K562 (cell line): ENCODE measurements around the gene TMEM117. TPM values are rescaled to one million over a fixed set of nuclear protein-coding genes. Genes with fewer than 3 reads are reported as not detected.

Source experiments
- ATAC-seq: fragments of 200-7000 bp; cut with Tn5 transposase; 3 replicates; pipeline ENCODE4 v1.9.1; 2020; ENCODE audit warnings: moderate library complexity
- BruUV-seq: library from RNA; stranded (reverse); fragments of 400-500 nt; replicated peaks from 2 replicates; lab custom pipeline; 2021; lab: Mats Ljungman, UMichigan
- CTCF ChIA-PET: fragments of 300-600 bp; formaldehyde crosslinking; extraction: SDS; loops from one replicate; lab custom pipeline; 2021; ENCODE audit warnings: low intra/inter-chr PET ratio; lab: Yijun Ruan, JAX
- POLR2A ChIA-PET: fragments of 300-600, 350-650 bp; sonication (Branson Sonifier 250); formaldehyde crosslinking; extraction: SDS; loops from one replicate; lab custom pipeline; 2021; ENCODE audit warnings: antibody characterized with exemption, inconsistent platforms; lab: Yijun Ruan, JAX
- DNase-seq, 4 experiments: peaks; one replicate each; pipeline versions ENCODE4 v3.0.0 to v3.0.0-alpha.2; 2011 to 2018; ENCODE audit warnings: low spot score in 3 of 4, mixed read lengths in 3 of 4; ENCODE audit errors: extremely low read depth in 1 of 4
- FAIRE-seq: peaks from 2 replicates; lab custom pipeline; 2011; peaks lifted over from hg19 to GRCh38; lab: Jason Lieb, UNC
- H2AFZ ChIP-seq: 2 replicates; pipeline ENCODE4 v1.6.0; 2011; ENCODE audit warnings: low read depth, low read length, control low read depth, inconsistent platforms
- H3K27ac ChIP-seq: fragments of 200-600 bp; 3 replicates; pipeline ENCODE4 v1.8.0; 2011; ENCODE audit warnings: low read depth, mild to moderate bottlenecking, control low read depth, inconsistent platforms, low read length, moderate library complexity, mixed read lengths; ENCODE audit errors: extremely low read depth
- H3K27me3 ChIP-seq, 2 experiments: fragments of 300-600 bp in 1 of 2; 2 replicates in 1 of 2; 3 replicates in 1 of 2; pipeline versions ENCODE4 v1.6.0 to v1.8.0; 2011; ENCODE audit warnings: inconsistent platforms in 2 of 2, low read length in 2 of 2, mild to moderate bottlenecking in 1 of 2, mixed read lengths in 1 of 2, moderate library complexity in 1 of 2; ENCODE audit not compliant: control insufficient read depth in 2 of 2, insufficient read depth in 2 of 2
- H3K36me3 ChIP-seq: fragments of 300-600 bp; 3 replicates; pipeline ENCODE4 v1.8.0; 2011; ENCODE audit warnings: mild to moderate bottlenecking, low read length, inconsistent platforms; ENCODE audit not compliant: control insufficient read depth, insufficient read depth
- H3K4me1 ChIP-seq, 2 experiments: fragments of 200-600 bp in 1 of 2; replicated peaks in 1 of 2; 2 replicates in 1 of 2; 3 replicates in 1 of 2; pipeline versions ENCODE4 v1.5.1 to v1.8.0; 2011; ENCODE audit warnings: inconsistent platforms in 2 of 2, low read length in 2 of 2, mild to moderate bottlenecking in 1 of 2, mixed read lengths in 1 of 2, moderate library complexity in 1 of 2; ENCODE audit not compliant: control insufficient read depth in 2 of 2, insufficient read depth in 2 of 2
- H3K4me2 ChIP-seq: 2 replicates; pipeline ENCODE4 v1.6.1; 2011; ENCODE audit warnings: low read length, control low read depth, inconsistent platforms, mixed read lengths; ENCODE audit not compliant: insufficient read depth
- H3K4me3 ChIP-seq: fragments of 200-600 bp; sonication (generic), shearing (Covaris generic); 2 replicates; pipeline ENCODE4 v1.5.1; 2016; ENCODE audit warnings: control low read depth, inconsistent platforms
- H3K79me2 ChIP-seq: fragments of 200-600 bp; 3 replicates; pipeline ENCODE4 v1.8.0; 2011; ENCODE audit warnings: low read length, inconsistent platforms; ENCODE audit not compliant: control insufficient read depth, insufficient read depth
- H3K9ac ChIP-seq, 2 experiments: 2 replicates each; pipeline versions ENCODE4 v1.6.0 to v1.6.1; 2011; ENCODE audit warnings: low read depth in 2 of 2, low read length in 2 of 2, control low read depth in 1 of 2, inconsistent platforms in 1 of 2, mild to moderate bottlenecking in 1 of 2, mixed read lengths in 1 of 2; ENCODE audit not compliant: insufficient read depth in 1 of 2
- H3K9me1 ChIP-seq: one replicate; pipeline ENCODE4 v1.6.0; 2011; ENCODE audit warnings: inconsistent platforms, mild to moderate bottlenecking, low read length, moderate library complexity; ENCODE audit not compliant: control insufficient read depth, insufficient read depth
- H3K9me3 ChIP-seq: replicated peaks from 2 replicates; pipeline ENCODE4 v1.5.1; 2011; ENCODE audit warnings: low read depth, low read length, inconsistent platforms; ENCODE audit not compliant: control insufficient read depth, insufficient read depth
- H4K20me1 ChIP-seq: replicated peaks from 2 replicates; pipeline ENCODE4 v1.6.1; 2011; ENCODE audit warnings: low read length, inconsistent platforms, mixed read lengths; ENCODE audit not compliant: control insufficient read depth, insufficient read depth
- ERF ChIP-seq: fragments of 450-650 bp; formaldehyde crosslinking; IDR thresholded peaks from 2 replicates; pipeline ENCODE4 v1.4.0; 2020; ENCODE audit warnings: mild to moderate bottlenecking, mixed read lengths
- PCBP1 ChIP-seq: fragments of 200-400 bp; formaldehyde crosslinking; IDR thresholded peaks from 2 replicates; pipeline ENCODE4 v1.6.1; 2018; ENCODE audit warnings: mild to moderate bottlenecking, low read depth, low read length; ENCODE audit not compliant: poor library complexity, severe bottlenecking
- RBM17 ChIP-seq: fragments of 200-400 bp; formaldehyde crosslinking; IDR thresholded peaks from 2 replicates; pipeline ENCODE4 v1.6.1; 2017; ENCODE audit warnings: low read depth, mild to moderate bottlenecking, low read length, borderline replicate concordance
- WGBS: fragments of 100-300 bp; shearing (Covaris generic); methylation state at CpG from one replicate; pipeline ENCODE4 v1.1.6; 2016; ENCODE audit warnings: low coverage, mixed read lengths; ENCODE audit not compliant: insufficient coverage; ENCODE audit errors: missing lambda C conversion rate; 5-methylcytosine and 5-hydroxymethylcytosine counted together
- in situ Hi-C: fragments of 300-500 bp; cut with MboI; formaldehyde crosslinking; loops from 4 replicates; pipeline ENCODE4 v1.15.0; 2018; ENCODE audit warnings: inconsistent platforms, mixed read lengths
- intact Hi-C: fragments of 100-400 bp; cut with micrococcal nuclease; formaldehyde crosslinking; loops from 2 replicates; pipeline ENCODE4 v1.14.2; 2022
- polyA plus RNA-seq, 8 experiments: library from polyadenylated mRNA; depleted of rRNA in 4 of 8; stranded (reverse) in 5 of 8; unstranded in 3 of 8; fragments of >200 nt; fragmentation: Nextera tagmentation in 2 of 8; fragmentation: Illumina TruSeq in 1 of 8; extraction: Ambion mirVana in 2 of 8; extraction: Trizol in 1 of 8; gene quantifications; 2 replicates each; pipeline versions ENCODE4 v1.2.1 to v1.2.3, GENCODE V29; 2011 to 2014; ENCODE audit warnings: inconsistent platforms in 1 of 8, missing spikeins in 1 of 8
- total RNA-seq, 7 experiments: library from RNA; depleted of rRNA in 6 of 7; stranded (reverse); fragments of >200 nt in 6 of 7; fragmentation: Illumina TruSeq in 2 of 7; extraction: Trizol in 2 of 7; gene quantifications; 2 replicates each; pipeline versions ENCODE4 v1.2.1 to v1.2.3, GENCODE V29; 2011 to 2021; ENCODE audit warnings: low replicate concordance in 1 of 7
- TF ChIP-seq, protein P1 (sequence below): fragments of 450-650 bp; formaldehyde crosslinking; IDR thresholded peaks from 2 replicates; pipeline ENCODE4 v1.4.0; 2020; ENCODE audit warnings: mild to moderate bottlenecking, moderate library complexity

TMEM117 gene
- total and polyA plus RNA-seq, 9 of the 15 experiments (the other 6 are each of a cell fraction or from before 2014, with no cell fraction given), result 0.31 to 2.8 (median 1.0) TPM

DNA sequence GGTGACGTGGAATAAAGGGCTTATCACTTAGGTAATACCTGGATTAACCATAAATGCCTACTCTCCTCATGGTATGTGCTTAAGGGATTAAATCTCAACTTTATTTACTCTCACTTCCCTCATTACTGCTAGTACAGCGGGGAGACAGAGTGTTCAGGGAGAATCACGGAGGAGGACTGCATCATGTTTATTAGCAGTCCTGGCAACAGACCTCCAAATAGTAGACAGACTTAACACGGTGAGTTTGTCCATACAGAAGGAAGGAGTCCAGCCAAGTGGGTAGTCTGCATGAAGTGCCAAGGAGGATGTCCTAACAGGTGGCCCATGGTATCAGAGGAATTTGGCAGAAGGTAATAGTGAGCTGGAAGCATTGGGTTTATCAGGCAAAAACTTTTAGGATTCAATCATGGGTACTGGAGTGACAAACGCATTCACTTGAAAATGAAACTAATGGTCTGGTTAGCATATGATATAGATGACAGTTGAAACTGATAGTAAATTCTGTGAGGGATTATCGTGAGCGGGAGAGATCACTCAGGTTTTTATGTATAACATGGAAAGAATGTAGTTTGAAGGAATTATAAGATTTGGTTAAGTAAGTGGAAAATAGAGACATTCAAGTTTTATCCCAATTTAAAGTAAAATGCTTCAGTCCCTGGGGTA, 471.8 kb downstream of the TMEM117 start:
- no peak overlapping the region for H3K27ac ChIP-seq
- DNase-seq, result no peak
- no peak overlapping the region for H3K9ac ChIP-seq
- H4K20me1 ChIP-seq, result no peaks in the 10 kb centered on the region
- no peaks in the 10 kb centered on the region for H3K9me1 ChIP-seq
- no peaks in the 10 kb centered on the region for H3K9me3 ChIP-seq
- no peak overlapping the region for H2AFZ ChIP-seq
- no peak for FAIRE-seq
- H3K4me2 ChIP-seq, result no peak overlapping the region
- no peak overlapping the region for H3K4me3 ChIP-seq
- H3K79me2 ChIP-seq, result no peaks in the 10 kb centered on the region
- ATAC-seq, result no peak
- H3K27me3 ChIP-seq, result no peaks in the 10 kb centered on the region
- CTCF ChIA-PET, result no interaction called here
- H3K36me3 ChIP-seq, result no peaks in the 10 kb centered on the region
- intact Hi-C loops, result no loop called here
- WGBS, result 0% methylated on average over 7 of the region's 7 CpGs
- no TSS peak for BruUV-seq
- no peaks in the 10 kb centered on the region for H3K4me1 ChIP-seq
- in situ Hi-C loops, result no loop called here
- TF ChIP-seq, protein P1, sequence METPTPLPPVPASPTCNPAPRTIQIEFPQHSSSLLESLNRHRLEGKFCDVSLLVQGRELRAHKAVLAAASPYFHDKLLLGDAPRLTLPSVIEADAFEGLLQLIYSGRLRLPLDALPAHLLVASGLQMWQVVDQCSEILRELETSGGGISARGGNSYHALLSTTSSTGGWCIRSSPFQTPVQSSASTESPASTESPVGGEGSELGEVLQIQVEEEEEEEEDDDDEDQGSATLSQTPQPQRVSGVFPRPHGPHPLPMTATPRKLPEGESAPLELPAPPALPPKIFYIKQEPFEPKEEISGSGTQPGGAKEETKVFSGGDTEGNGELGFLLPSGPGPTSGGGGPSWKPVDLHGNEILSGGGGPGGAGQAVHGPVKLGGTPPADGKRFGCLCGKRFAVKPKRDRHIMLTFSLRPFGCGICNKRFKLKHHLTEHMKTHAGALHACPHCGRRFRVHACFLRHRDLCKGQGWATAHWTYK (CRISPR knock-in tag), result no peak
- POLR2A ChIA-PET, result no interaction called here

DNA sequence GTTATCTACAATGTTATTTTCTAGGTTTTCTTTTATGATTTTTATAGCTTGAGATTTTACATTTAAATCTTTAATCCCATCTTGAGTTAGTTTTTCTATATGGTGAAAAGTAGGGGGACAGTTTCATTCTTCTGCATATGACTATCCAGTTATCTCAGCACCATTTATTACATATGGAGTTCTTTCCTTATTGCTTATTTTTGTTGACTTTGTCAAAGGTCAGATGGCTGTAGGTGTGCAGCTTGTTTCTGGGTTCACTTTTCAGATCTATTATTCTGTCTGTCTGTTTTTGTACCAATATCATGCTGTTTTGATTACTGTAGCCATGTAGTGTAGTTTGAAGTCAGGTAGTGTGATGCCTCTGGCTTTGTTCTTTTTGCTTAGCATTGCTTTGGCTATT, 477.3 kb downstream of the TMEM117 start:
- ATAC-seq, result no peak
- ChIA-PET POLR2A (no interaction called here), CTCF (no interaction called here)
- DNase-seq, result no peak
- no peak for TF ChIP-seq PCBP1
- no peak for TF ChIP-seq ERF
- TF ChIP-seq RBM17, result no peak
- Histone ChIP-seq H3K4me1 (no peaks in the 10 kb centered on the region), H3K27ac (no peak overlapping the region), H4K20me1 (no peaks in the 10 kb centered on the region), H2AFZ (no peak overlapping the region), H3K9me3 (no peaks in the 10 kb centered on the region), H3K27me3 (no peaks in the 10 kb centered on the region), H3K9ac (no peak overlapping the region), H3K36me3 (no peaks in the 10 kb centered on the region), H3K4me3 (no peak overlapping the region), H3K9me1 (no peaks in the 10 kb centered on the region), H3K79me2 (no peaks in the 10 kb centered on the region), H3K4me2 (no peak overlapping the region)
- in situ Hi-C loops (no loop called here), intact Hi-C loops (no loop called here)
- FAIRE-seq, result no peak
- no TSS peak for BruUV-seq
